Measurements from ENCODE around the gene EPN2. TPM values are rescaled to one million over a fixed set of nuclear protein-coding genes. Genes with fewer than 3 reads are reported as not detected.
A peak's percentile ranks its signal among the peaks of the same experiment; 100 is the strongest.

Gene EPN2
- total and polyA plus RNA-seq, 7 experiments from 2014 or later = 3.9 to 11.5 (median 6.4) TPM

DNA sequence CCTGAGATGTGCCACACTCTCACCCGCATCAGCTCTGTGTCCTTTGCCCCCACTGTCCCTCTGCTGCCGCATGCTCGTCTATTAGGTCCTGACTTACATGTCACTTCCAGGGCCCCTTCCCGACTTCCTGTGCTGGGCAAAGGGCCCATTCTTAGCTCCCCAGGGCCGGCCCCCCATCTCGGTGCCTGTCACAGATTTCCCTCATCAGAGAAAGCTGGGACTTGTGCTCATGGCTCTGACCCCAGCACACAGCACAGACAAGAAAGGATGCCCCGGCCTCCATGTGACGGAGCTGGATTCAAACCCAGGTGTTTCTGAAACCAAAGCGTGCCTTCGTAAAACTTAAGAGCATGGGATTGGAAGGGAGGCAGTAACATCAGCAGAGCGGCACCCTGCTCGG lies 135.3 kb downstream of the EPN2 start:
- Histone ChIP-seq H3K4me3 (ENCODE audit: low read length) (no peak overlapping the region), H3K27ac (ENCODE audit: low read depth, low read length) (no peak overlapping the region), H3K27me3 (ENCODE audit: control insufficient read depth in 2 of 2, insufficient read depth in 2 of 2, low read length in 2 of 2) (no peaks in the 10 kb centered on the region), H3K9me3 (ENCODE audit: control insufficient read depth in 2 of 3, low read length in 3 of 3) (no peaks in the 10 kb centered on the region), H3K4me1 (ENCODE audit: control insufficient read depth in 2 of 2, insufficient read depth in 2 of 2, low read length in 2 of 2) (peaks cover 31 to 45% of the 10 kb centered on the region in 2 donors), H3K36me3 (ENCODE audit: control insufficient read depth in 2 of 3, insufficient read depth in 3 of 3, low read length in 3 of 3) (no peaks in the 10 kb centered on the region)
- ATAC-seq (no peak), DNase-seq (no peak)
- CTCF ChIA-PET = interaction anchor here (0.6 to 1.7 kb wide), 2 partner anchors 9 to 388 kb away, joined by 3 to 6 read pairs; partner anchors contain the start of gene B9D1
- H3K4me3 Mint-ChIP-seq = peak overlapping the region in 4 of 10 donors; percentile 4 to 66 (median 28)
- H3K27ac Mint-ChIP-seq = peak overlapping the region in 2 of 9 donors; percentile 65 to 93
- intact Hi-C loops (cut with micrococcal nuclease) = loop anchor here in 1 of 2 donors (10.0 kb wide), 1 partner anchor 518 kb away; the partner anchor contains the start of gene PRPSAP2
- H3K36me3 Mint-ChIP-seq = peaks cover 0 to 15% (median 0%) of the 10 kb centered on the region in 5 donors
- H3K27me3 Mint-ChIP-seq = no peaks in the 10 kb centered on the region
- peaks cover 0 to 2% (median 0%) of the 10 kb centered on the region in 11 donors for H3K9me3 Mint-ChIP-seq
- POLR2A ChIA-PET = no interaction called here
- H3K4me1 Mint-ChIP-seq = peaks cover 20 to 61% (median 51%) of the 10 kb centered on the region in 7 donors

- H3K4me3 Mint-ChIP-seq = no peak overlapping the region
- POLR2A ChIA-PET = no interaction called here
- intact Hi-C loops (cut with micrococcal nuclease) = loop anchor here in 1 of 2 donors (10.0 kb wide), 1 partner anchor 518 kb away; the partner anchor contains the start of gene PRPSAP2
Measured at GRCh38 chr17:19372866-19373504, 135.8 kb downstream of the EPN2 start.

DNA sequence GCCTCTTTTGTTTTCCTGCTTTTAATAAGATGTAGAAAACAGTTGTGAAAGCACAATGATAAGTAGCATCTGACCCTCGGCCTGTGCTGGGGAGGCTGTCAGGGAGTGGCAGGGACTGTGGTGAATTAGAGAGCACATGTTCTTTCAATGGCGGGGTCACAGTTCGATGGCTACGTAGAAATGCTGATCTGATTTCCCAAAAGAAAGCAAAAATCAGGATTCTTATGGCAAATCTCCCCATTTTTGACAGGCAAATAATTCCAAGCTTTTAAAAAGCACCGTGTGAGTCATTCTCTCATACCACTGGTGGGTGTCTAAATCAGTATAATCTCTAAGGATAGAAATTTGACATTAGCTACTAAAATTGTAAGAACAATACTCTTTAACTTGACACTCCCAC lies 137.0 kb downstream of the EPN2 start:
- Histone ChIP-seq H3K27me3 (ENCODE audit: control insufficient read depth in 2 of 2, insufficient read depth in 2 of 2, low read length in 2 of 2) (no peaks in the 10 kb centered on the region), H3K36me3 (ENCODE audit: control insufficient read depth in 2 of 3, insufficient read depth in 3 of 3, low read length in 3 of 3) (peaks cover 0 to 4% (median 0%) of the 10 kb centered on the region in 3 experiments), H3K4me1 (ENCODE audit: control insufficient read depth in 2 of 2, insufficient read depth in 2 of 2, low read length in 2 of 2) (peaks cover 31 to 39% of the 10 kb centered on the region in 2 donors), H3K4me3 (ENCODE audit: low read length) (no peak overlapping the region), H3K27ac (ENCODE audit: low read depth, low read length) (no peak overlapping the region), H3K9me3 (ENCODE audit: control insufficient read depth in 2 of 3, low read length in 3 of 3) (no peaks in the 10 kb centered on the region)
- no peak for DNase-seq
- peaks cover 0 to 15% (median 0%) of the 10 kb centered on the region in 5 donors for H3K36me3 Mint-ChIP-seq
- peak overlapping the region in 1 of 10 donors; percentile 16 for H3K4me3 Mint-ChIP-seq
- H3K27me3 Mint-ChIP-seq = no peaks in the 10 kb centered on the region
- intact Hi-C loops (cut with micrococcal nuclease) = loop anchor here in 1 of 2 donors (10.0 kb wide), 1 partner anchor 519 kb away; the partner anchor contains the start of gene PRPSAP2
- H3K9me3 Mint-ChIP-seq = peaks cover 0 to 2% (median 0%) of the 10 kb centered on the region in 11 donors
- ChIA-PET CTCF (interaction anchor here (0.5 to 1.1 kb wide), 2 partner anchors 11 to 1414 kb away, joined by 3 read pairs; partner anchors contain the start of gene B9D1), POLR2A (no interaction called here)
- peaks cover 14 to 54% (median 49%) of the 10 kb centered on the region in 7 donors for H3K4me1 Mint-ChIP-seq
- no peak overlapping the region for H3K27ac Mint-ChIP-seq
- ATAC-seq = no peak

More at GRCh38 chr17:19372866-19373504, 135.8 kb downstream of the EPN2 start:
- no peaks in the 10 kb centered on the region for H3K9me3 ChIP-seq (ENCODE audit: control insufficient read depth in 2 of 3, low read length in 3 of 3)
- no peak overlapping the region for H3K27ac ChIP-seq (ENCODE audit: low read depth, low read length)
- Mint-ChIP-seq H3K27me3 (no peaks in the 10 kb centered on the region), H3K36me3 (peaks cover 0 to 15% (median 0%) of the 10 kb centered on the region in 5 donors), H3K9me3 (peaks cover 0 to 2% (median 0%) of the 10 kb centered on the region in 11 donors), H3K27ac (no peak overlapping the region), H3K4me1 (peaks cover 20 to 60% (median 52%) of the 10 kb centered on the region in 7 donors)
- no peak overlapping the region for H3K4me3 ChIP-seq (ENCODE audit: low read length)
- no peak for DNase-seq
- H3K4me1 ChIP-seq (ENCODE audit: control insufficient read depth in 2 of 2, insufficient read depth in 2 of 2, low read length in 2 of 2) = peaks cover 31 to 45% of the 10 kb centered on the region in 2 donors
- H3K36me3 ChIP-seq (ENCODE audit: control insufficient read depth in 2 of 3, insufficient read depth in 3 of 3, low read length in 3 of 3) = peaks cover 0 to 4% (median 0%) of the 10 kb centered on the region in 3 experiments
- no peak for ATAC-seq
- H3K27me3 ChIP-seq (ENCODE audit: control insufficient read depth in 2 of 2, insufficient read depth in 2 of 2, low read length in 2 of 2) = no peaks in the 10 kb centered on the region
- CTCF ChIA-PET = no interaction called here

- DNase-seq = no peak
- Histone ChIP-seq H3K4me3 (ENCODE audit: low read length) (no peak overlapping the region), H3K9me3 (ENCODE audit: control insufficient read depth in 2 of 3, low read length in 3 of 3) (no peaks in the 10 kb centered on the region), H3K27me3 (ENCODE audit: control insufficient read depth in 2 of 2, insufficient read depth in 2 of 2, low read length in 2 of 2) (no peaks in the 10 kb centered on the region), H3K4me1 (ENCODE audit: control insufficient read depth in 2 of 2, insufficient read depth in 2 of 2, low read length in 2 of 2) (peaks cover 18 to 23% of the 10 kb centered on the region in 2 donors), H3K36me3 (ENCODE audit: control insufficient read depth in 2 of 3, insufficient read depth in 3 of 3, low read length in 3 of 3) (peaks cover 0 to 12% (median 0%) of the 10 kb centered on the region in 3 experiments), H3K27ac (ENCODE audit: low read depth, low read length) (no peak overlapping the region)
- peak overlapping the region in 6 of 10 donors; percentile 6 to 70 (median 49) for H3K4me3 Mint-ChIP-seq
- intact Hi-C loops (cut with micrococcal nuclease) = loop anchor here (5.0 to 10.0 kb wide), 10 partner anchors 87 to 1667 kb away; partner anchors contain the start of genes PRPSAP2 (in 2 of the 2), AKAP10 (in 1 of the 2), ALDH3A2 (in 1 of the 2) and ALKBH5 (in 1 of the 2)
- no peak for ATAC-seq
- POLR2A ChIA-PET = interaction anchor here (1.0 kb wide), 1 partner anchor 87 kb away, joined by 4 read pairs; no protein-coding TSS in a partner anchor
- H3K9me3 Mint-ChIP-seq = peaks cover 0 to 3% (median 0%) of the 10 kb centered on the region in 11 donors
- peak overlapping the region in 2 of 9 donors; percentile 18 to 38 for H3K27ac Mint-ChIP-seq
- CTCF ChIA-PET = interaction anchor here (0.7 kb wide), 1 partner anchor 119 kb away, joined by 3 read pairs; no protein-coding TSS in a partner anchor
- peaks cover 6 to 46% (median 38%) of the 10 kb centered on the region in 7 donors for H3K4me1 Mint-ChIP-seq
- peaks cover 0 to 24% (median 12%) of the 10 kb centered on the region in 5 donors for H3K36me3 Mint-ChIP-seq
- H3K27me3 Mint-ChIP-seq = no peaks in the 10 kb centered on the region
Measured at GRCh38 chr17:19375732-19376131, 138.6 kb downstream of the EPN2 start.

GRCh38 chr17:19376811-19377210 lies 139.6 kb downstream of the EPN2 start:
- no peak for DNase-seq
- Histone ChIP-seq H3K9me3 (ENCODE audit: control insufficient read depth in 2 of 3, low read length in 3 of 3) (no peaks in the 10 kb centered on the region), H3K36me3 (ENCODE audit: control insufficient read depth in 2 of 3, insufficient read depth in 3 of 3, low read length in 3 of 3) (peaks cover 0 to 23% (median 0%) of the 10 kb centered on the region in 3 experiments), H3K4me3 (ENCODE audit: low read length) (peak overlapping the region; percentile 99), H3K27me3 (ENCODE audit: control insufficient read depth in 2 of 2, insufficient read depth in 2 of 2, low read length in 2 of 2) (no peaks in the 10 kb centered on the region), H3K27ac (ENCODE audit: low read depth, low read length) (peak overlapping the region; percentile 81), H3K4me1 (ENCODE audit: control insufficient read depth in 2 of 2, insufficient read depth in 2 of 2, low read length in 2 of 2) (peaks cover 9 to 12% of the 10 kb centered on the region in 2 donors)
- peaks cover 0 to 3% (median 0%) of the 10 kb centered on the region in 11 donors for H3K9me3 Mint-ChIP-seq
- H3K36me3 Mint-ChIP-seq = peaks cover 0 to 24% (median 13%) of the 10 kb centered on the region in 5 donors
- intact Hi-C loops (cut with micrococcal nuclease) = loop anchor here (1.0 to 10.0 kb wide), 12 partner anchors 15 to 1665 kb away; partner anchors contain the start of genes PRPSAP2 (in 2 of the 2), AKAP10 (in 1 of the 2), ALDH3A2 (in 1 of the 2) and ALKBH5 (in 1 of the 2)
- POLR2A ChIA-PET = interaction anchor here (2.5 kb wide), 1 partner anchor 15 kb away, joined by 26 read pairs; the partner anchor contains the start of gene B9D1
- H3K4me1 Mint-ChIP-seq = peaks cover 6 to 35% (median 28%) of the 10 kb centered on the region in 7 donors
- H3K27ac Mint-ChIP-seq = peak overlapping the region in 8 of 9 donors; percentile 84 to 99 (median 97)
- H3K27me3 Mint-ChIP-seq = no peaks in the 10 kb centered on the region
- CTCF ChIA-PET = interaction anchor here (1.3 to 2.1 kb wide), 3 partner anchors 7 to 14 kb away, joined by 4 to 29 read pairs (median 10); partner anchors contain the start of gene B9D1
- H3K4me3 Mint-ChIP-seq = peak overlapping the region; percentile 83 to 100 (median 97)
- ATAC-seq = no peak

Measured in naive thymus-derived CD4-positive, alpha-beta T cell (primary cell).